Brain microvascular endothelial cell (primary cell): ENCODE measurements around the gene SUGT1.
A peak's percentile ranks its signal among the peaks of the same experiment; 100 is the strongest.
"Not testable (repeated sequence)": the region's sequence is repeated elsewhere in the genome, so short reads cannot be mapped to it uniquely, and the experiment has no call there.

Experiments
- DNase-seq: peaks from one replicate; pipeline ENCODE4 v3.0.0-alpha.2; 2020
- H3K27ac ChIP-seq: fragments of 250-450 bp; sonication (Bioruptor Pico); 2 replicates; pipeline ENCODE4 v1.5.1; 2020; ENCODE audit warnings: mild to moderate bottlenecking, moderate library complexity
- H3K27me3 ChIP-seq: fragments of 250-450 bp; sonication (Bioruptor Pico); replicated peaks from 2 replicates; pipeline ENCODE4 v1.5.1; 2020; ENCODE audit warnings: mild to moderate bottlenecking
- H3K36me3 ChIP-seq: fragments of 250-450 bp; sonication (Bioruptor Pico); replicated peaks from 2 replicates; pipeline ENCODE4 v1.5.1; 2020; ENCODE audit warnings: mild to moderate bottlenecking
- H3K4me3 ChIP-seq: 2 replicates; pipeline ENCODE4 v1.5.1; 2011; ENCODE audit warnings: low read depth, mild to moderate bottlenecking, control low read depth, low read length, moderate library complexity
- in situ Hi-C: cut with HindIII; loops from 2 replicates; pipeline ENCODE4 v1.10.0; 2017; ENCODE audit warnings: low sequenced_read_pairs, low pct_ligation_motif_present
- TF ChIP-seq, protein P1 (sequence below): IDR thresholded peaks from 2 replicates; pipeline ENCODE4 v1.5.1; 2011; ENCODE audit warnings: low read depth, mild to moderate bottlenecking, moderate library complexity, low read length, control low read depth, inconsistent platforms; ENCODE audit errors: missing control alignments

Gene SUGT1

GRCh38 chr13:52652196-52652979 lies at the start of gene SUGT1:
TSS of gene SUGT1 (plus strand) at chr13:52652836. CDS start at chr13:52652921, 85 bp downstream.
- peak within 1 kb of the TSS; percentile 67 for H3K4me3 ChIP-seq
- no peaks in the 10 kb centered on the region for H3K27me3 ChIP-seq
- TF ChIP-seq, protein P1, sequence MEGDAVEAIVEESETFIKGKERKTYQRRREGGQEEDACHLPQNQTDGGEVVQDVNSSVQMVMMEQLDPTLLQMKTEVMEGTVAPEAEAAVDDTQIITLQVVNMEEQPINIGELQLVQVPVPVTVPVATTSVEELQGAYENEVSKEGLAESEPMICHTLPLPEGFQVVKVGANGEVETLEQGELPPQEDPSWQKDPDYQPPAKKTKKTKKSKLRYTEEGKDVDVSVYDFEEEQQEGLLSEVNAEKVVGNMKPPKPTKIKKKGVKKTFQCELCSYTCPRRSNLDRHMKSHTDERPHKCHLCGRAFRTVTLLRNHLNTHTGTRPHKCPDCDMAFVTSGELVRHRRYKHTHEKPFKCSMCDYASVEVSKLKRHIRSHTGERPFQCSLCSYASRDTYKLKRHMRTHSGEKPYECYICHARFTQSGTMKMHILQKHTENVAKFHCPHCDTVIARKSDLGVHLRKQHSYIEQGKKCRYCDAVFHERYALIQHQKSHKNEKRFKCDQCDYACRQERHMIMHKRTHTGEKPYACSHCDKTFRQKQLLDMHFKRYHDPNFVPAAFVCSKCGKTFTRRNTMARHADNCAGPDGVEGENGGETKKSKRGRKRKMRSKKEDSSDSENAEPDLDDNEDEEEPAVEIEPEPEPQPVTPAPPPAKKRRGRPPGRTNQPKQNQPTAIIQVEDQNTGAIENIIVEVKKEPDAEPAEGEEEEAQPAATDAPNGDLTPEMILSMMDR = peak; percentile 81
- H3K36me3 ChIP-seq = no peaks in the 10 kb centered on the region
- peak; percentile 96 for DNase-seq
- H3K27ac ChIP-seq = peak within 1 kb of the TSS; percentile 99
- in situ Hi-C loops = no loop called here

DNA sequence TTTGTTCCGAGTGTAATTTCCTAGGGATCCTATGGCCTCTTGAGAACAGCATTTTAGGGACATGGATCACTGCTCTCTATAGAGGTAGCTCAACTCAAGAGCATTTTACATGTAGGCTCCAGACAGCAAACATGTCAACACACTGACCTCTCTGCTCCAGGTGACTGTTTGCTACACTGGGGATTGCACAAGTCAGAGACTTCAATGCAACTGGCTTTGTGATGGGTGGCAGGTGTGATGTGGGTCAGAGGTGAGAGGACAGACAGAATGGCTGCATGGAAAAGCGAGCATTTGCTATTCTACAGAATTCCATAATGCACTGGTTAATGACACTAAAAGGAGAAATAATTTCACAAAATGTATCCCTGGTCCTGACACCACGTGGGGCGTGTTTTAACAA lies 49.3 kb upstream of the SUGT1 start:
- in situ Hi-C loops, DNase-seq, H3K27me3 ChIP-seq, H3K27ac ChIP-seq, H3K4me3 ChIP-seq, H3K36me3 ChIP-seq: not testable (repeated sequence)

DNA sequence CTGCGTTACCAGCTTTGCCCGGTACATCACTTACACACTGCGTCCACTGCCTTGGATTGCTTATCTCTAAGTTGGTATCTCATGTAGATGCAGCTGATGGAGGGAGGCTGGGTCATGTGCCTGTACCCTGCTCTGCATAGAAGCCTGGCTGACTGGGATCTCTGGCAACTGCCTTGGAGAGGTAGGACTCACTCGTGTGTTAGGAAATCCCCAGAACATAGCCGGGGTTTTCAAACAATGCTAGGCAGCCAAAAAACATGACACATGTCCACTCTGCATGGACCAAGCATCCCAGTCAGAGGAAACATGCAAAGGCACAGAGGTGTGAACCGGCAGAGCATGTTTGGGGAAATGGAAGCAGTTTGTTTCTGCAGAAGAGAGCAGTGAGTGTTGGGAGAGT lies 46.5 kb upstream of the SUGT1 start:
- DNase-seq, H3K36me3 ChIP-seq, H3K27ac ChIP-seq, in situ Hi-C loops, H3K4me3 ChIP-seq, H3K27me3 ChIP-seq: not testable (repeated sequence)

- H3K4me3 ChIP-seq, H3K27me3 ChIP-seq, H3K27ac ChIP-seq, in situ Hi-C loops, H3K36me3 ChIP-seq, DNase-seq: not testable (repeated sequence)
Observed at GRCh38 chr13:52606795-52607194, 45.8 kb upstream of the SUGT1 start.

- in situ Hi-C loops, H3K27ac ChIP-seq, H3K27me3 ChIP-seq, H3K4me3 ChIP-seq, DNase-seq, H3K36me3 ChIP-seq: not testable (repeated sequence)
Observed at GRCh38 chr13:52608184-52608583, 44.5 kb upstream of the SUGT1 start.

GRCh38 chr13:52609013-52609606 lies 43.5 kb upstream of the SUGT1 start:
- H3K27ac ChIP-seq, H3K27me3 ChIP-seq, H3K4me3 ChIP-seq, H3K36me3 ChIP-seq, in situ Hi-C loops: not testable (repeated sequence)
- peak; percentile 25 for DNase-seq
- TF ChIP-seq, protein P1 = peak; percentile 40

DNA sequence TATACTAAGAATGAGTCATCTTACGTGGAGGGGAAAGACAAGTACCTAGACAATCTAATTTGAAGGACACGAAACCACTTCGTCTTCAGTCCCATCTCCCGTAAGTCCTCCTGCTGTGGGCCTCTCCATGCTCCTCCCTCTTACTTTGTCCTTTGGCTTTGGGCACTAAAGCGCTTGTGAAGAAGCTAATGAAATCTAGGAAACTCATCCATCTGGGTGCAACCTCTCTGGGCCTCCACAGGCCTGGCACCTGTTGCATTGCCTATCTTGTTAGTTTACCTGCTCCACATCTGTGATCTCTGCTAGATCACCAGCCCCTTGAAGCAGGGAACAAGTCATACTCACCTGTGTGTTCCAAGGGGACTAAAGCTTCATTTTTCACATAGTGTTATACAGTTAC lies 42.5 kb upstream of the SUGT1 start:
- H3K27ac ChIP-seq, DNase-seq, H3K4me3 ChIP-seq, H3K36me3 ChIP-seq, H3K27me3 ChIP-seq, in situ Hi-C loops: not testable (repeated sequence)

GRCh38 chr13:52615134-52615801 lies 37.4 kb upstream of the SUGT1 start:
- H3K27ac ChIP-seq = no peak overlapping the region
- no peak overlapping the region for H3K4me3 ChIP-seq
- in situ Hi-C loops = no loop called here
- TF ChIP-seq, protein P1 = no peak
- H3K27me3 ChIP-seq = no peaks in the 10 kb centered on the region
- no peaks in the 10 kb centered on the region for H3K36me3 ChIP-seq
- DNase-seq = no peak
